ENCODE data around the gene LEKR1.

The LEKR1 gene

DNA sequence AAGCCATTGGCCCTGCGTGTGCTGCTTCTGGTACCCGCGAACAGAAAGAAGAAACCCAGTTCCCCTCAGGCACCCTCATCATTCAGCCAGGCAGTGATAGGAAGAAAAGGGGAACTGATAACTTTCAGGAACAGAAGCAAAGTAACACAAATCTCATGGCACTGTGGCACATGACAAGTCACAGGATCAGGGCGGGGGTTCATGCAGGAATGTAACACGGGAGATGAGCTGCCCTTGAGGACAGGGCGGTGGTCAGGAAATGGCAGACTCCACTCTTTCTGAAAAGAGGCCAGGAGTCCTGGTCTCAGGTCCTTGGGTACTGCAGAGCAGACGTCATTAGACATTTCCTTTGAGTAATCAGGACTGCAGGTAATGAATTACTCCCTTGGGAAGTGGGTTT, 238.2 kb downstream of the LEKR1 start:
- DNase-seq: peak; percentile 49

DNA sequence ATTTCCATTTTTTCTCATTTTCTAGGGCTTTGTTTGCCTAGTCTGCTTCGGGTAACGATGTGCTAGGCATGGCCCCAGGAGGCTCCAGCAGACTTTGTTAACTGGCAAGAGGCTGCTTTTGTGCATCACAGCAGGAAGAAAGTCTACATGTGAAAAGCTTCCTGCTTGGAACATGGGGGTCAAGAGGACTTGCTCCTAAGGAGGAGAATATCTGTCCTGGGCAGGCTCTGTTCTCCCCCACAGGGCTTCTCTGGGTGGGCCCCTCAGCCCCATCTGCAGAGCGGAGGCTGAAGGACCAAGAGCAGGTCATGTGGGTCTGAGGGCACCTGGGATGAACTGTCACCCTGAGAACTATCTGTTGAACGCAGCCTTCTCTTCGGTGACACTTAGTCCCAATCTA, 239.0 kb downstream of the LEKR1 start:
- no peak for DNase-seq

GRCh38 chr3:157066335-157067098, 240.4 kb downstream of the LEKR1 start:
- no peak for DNase-seq

DNA sequence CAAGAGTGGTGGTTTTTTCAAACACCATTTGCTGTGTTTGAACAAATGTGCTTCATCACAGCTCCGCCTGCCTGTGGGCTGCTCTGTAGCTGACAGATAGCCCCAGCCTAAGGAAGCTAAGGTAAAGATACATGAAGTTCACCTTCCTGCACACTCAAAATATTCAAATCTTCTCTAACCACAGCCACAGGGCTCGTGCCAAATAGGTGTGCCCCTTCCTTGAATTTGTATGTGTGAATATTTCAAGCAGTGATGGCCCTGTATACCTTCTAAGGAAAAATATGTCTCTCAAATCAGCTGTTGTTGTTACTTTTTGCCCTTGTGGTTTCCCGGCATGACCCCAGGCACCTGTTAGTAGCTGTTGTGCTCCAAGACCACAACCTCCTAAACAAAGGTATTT, 241.0 kb downstream of the LEKR1 start:
- DNase-seq: peak; percentile 46

GRCh38 chr3:157069406-157069805, 243.3 kb downstream of the LEKR1 start:
- no peak for DNase-seq

DNA sequence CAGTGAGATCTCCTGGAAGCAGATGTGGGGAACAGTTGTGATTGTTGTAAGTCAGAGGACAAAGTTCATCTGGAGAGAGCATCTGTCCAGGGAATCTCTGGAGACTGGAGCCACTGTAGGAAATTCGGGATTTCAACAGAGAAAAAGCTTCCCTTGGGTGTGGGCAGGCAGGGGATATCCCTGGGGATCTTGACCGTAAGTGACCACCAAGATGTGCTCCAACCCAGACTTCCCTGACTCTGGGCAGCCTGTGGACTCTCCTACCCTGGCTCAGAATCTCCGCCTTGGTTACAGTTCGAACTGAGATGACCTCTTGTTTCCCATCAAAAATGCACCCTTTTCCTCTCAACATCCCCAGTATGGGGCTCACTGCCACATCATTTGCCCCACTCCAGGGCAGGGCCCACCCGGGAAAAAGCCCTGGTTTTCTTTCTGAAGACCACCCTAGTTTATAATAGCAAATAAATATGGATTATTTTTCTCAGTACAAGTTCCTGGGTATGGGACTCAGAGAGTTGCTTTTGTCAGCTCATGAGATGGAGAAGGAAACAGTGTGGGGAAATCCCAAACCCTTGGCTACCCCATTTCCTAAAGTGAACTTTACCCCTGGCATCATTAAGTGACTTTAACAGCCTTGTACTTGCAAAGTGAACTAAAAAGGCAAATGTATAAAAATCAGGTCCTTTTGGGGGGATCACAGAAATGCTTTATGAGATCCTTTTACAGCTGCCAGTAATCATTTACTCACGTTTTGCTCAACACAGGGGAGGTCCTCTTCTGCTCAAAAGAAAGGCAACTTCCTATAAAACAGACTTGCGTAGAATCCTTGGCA, 243.9 kb downstream of the LEKR1 start:
- no peak for DNase-seq

DNA sequence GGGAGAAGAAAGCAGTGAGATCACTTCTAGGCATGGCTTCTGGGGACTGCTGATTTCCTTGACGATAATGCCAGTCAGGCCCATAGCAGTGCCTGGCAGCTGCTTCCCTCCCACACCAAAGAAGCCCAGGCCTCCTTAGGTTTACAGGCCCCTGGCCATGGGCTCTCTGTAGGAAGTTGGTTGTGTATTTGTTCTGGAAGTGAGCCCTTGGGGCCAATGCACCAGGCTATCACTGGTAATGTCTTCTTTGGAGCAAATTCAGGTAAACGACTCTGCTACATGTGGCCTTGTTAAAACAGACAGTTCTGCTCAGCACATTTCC, 244.5 kb downstream of the LEKR1 start:
- no peak for DNase-seq

DNA sequence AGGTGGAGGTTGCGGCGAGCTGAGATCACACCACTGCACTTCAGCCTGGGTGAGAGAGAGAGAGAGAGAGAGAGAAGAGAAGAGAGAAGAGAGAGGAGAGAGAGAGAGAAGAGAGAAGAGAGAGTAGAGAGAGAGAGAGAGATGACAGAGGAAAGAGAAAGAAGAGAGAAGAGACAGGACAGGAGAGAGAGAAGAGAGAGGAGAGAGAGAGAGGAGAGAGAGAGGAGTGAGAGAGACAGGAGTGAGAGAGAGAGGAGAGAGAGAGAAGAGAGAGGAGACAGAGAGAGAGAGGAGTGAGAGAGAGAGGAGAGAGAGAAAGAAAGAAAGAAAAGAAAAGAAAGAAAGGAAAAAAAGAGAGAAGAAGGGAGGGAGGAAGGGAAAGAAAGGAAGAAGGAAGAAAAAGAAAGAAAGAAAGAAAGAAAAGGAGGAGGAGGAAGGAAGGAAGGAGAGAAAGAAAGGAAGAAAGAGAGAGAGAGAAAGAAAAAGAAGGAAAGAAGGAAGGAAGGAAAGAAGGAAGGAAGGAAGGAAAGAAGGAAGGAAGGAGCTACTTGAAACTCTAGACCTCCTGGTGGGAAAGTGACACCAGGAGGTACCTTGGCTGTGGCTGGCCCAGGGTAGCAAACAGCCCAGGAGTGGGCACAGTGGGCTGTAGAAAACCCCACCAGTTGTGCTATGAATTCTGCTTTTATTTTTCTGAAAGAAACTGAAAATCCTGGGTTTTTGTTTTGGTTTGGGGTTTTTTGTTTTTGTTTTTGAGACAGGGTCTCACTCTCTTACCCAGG, 245.8 kb downstream of the LEKR1 start:
- no peak for DNase-seq

DNA sequence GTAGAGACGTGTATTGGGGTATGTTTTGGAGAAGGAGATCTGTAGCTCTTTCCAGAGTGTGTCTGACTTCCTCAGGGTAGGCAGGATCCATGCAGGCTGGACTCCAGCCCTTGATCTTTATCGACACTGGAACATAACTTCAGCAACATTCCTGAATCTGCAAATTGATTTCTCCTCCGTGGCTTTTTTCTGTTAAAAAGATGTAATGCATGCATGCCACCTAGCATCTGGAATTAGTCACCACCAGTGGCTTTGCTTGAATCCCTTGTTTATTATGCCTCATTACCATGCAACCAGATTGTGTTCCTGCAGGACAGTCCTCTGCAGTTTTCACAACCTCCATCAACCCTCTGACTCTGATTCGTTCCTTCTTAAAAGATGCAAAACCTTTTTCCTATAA, 247.7 kb downstream of the LEKR1 start:
- no peak for DNase-seq

GRCh38 chr3:157074490-157074889, 248.3 kb downstream of the LEKR1 start:
- DNase-seq: no peak

- no peak for DNase-seq
Measured at GRCh38 chr3:157074981-157075380, 248.8 kb downstream of the LEKR1 start.

DNA sequence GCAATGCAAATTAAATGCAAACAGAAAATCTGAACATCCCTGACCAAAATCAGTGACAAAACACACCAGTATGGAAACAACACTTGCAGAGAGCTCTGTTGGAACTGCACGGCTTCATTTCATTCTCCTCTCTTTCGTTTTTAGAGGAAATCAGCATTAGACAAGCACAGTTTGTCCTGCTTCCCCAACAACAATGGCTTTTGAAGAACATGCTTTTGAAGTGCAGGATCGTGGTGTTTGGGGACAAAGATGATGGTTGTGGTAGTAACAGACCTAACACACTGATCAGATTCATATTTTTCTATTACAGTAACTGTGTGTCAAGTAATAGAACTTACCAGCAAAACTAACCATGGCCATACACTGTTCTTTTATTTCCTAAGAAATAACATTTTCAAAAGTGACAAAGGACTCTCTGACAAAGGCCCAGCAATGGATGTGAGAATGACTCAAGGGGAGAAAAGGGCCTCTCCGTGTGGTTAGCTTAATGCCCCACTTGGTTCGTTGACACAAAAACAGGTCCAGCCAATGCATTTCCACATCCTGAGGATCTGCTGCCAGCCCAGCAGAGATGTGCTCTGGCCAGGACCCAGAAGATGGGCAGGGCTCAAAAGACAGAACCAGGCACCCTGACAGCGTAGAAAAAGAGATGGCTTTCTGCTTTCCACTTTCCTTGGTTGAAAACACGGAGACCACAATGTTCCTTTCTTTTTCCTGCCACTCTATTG, 249.7 kb downstream of the LEKR1 start:
- DNase-seq: no peak

DNA sequence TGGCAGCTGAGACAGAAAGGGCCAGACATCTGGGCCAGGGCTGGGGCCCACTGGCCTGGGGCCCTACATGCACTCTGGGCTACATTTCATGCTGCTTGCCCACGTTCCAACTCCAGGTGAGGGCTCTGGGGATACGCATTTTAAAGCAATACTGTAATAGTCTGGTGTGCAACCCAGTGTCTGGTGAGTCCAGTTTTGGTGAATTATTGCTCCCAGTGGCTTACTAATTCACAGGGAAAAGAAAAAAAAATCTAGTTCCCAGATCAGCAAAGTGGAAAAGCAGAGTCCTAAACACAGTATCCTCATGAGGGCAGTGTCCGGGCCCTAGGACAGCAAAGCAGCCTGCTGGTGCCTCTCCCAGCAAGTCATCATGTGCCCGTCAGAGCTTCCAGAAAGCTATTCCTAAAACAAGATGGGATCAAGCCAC, 251.4 kb downstream of the LEKR1 start:
- no peak for DNase-seq

- no peak for DNase-seq
Measured at GRCh38 chr3:157078131-157078810, 252.1 kb downstream of the LEKR1 start.

GRCh38 chr3:157078811-157079185, 252.6 kb downstream of the LEKR1 start:
- DNase-seq: no peak

DNA sequence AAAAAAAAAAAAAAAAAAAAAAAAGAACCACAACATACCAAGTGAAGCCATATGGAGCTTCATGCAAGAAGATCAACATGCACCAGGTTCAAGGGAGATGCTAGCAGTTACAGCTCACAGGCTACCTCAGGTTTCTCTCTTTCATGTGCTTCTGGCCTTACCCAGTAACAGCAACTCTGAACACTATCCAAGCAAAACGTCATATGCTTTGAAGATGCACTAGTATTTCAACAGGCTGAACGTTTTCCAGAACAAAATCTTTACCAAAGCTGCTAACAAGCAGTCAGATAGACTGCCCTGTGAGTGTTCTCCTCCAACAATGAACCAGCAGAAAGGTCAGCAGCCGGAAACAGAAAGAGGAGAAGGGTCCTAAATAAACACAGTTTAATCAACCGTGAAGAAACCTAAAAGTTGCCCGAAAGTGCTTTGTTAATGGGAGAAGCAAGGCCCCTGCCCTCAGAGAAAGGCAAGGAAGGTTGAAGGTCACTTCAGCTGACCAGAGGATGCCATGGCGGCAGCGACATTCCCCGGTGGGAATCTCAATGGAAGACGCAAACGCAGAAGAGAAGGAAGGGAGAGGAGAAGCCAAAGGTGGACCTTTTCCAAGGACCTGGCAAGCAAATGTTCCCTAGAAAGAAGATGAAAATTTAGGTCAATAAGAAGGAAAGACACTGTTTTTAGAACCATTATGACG, 253.7 kb downstream of the LEKR1 start:
- no peak for DNase-seq

DNA sequence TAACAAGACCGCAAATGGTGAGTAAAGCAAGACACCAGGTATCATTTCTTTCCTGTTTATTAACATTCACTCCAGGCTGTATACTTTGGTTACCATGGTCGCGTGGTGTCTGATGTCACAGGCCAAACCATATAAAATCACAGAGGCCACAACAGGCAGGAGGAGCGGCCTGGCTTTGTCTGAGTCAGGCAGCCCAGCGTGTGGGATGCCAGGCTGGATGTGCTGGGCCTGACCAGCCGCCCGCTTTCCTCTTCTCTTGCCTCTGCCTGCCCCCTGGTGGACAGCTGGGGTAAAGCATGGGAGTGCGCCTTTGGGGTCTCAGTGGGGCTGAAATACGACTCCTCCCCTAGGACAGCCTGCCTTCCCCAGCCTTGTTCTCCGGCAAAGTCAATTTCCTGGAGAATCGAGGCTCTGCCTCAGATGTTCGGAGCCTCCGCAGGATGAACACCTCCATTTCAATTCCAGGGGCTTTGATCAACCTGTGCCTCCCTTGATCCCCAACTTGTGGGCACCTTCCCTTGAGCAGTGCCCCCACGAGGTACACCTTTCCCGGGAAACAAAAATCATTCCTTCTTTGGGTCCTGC, 255.6 kb downstream of the LEKR1 start:
- DNase-seq: peak; percentile 89

GRCh38 chr3:157082305-157082982, 256.3 kb downstream of the LEKR1 start:
- no peak for DNase-seq

GRCh38 chr3:157083824-157084223, 257.7 kb downstream of the LEKR1 start:
- no peak for DNase-seq

GRCh38 chr3:157086060-157086750, 260.1 kb downstream of the LEKR1 start:
- DNase-seq: no peak

All from hematopoietic multipotent progenitor cell treated with erythropoietin and hydrocortisone succinate and interleukin-3 and kit ligand, for 4 days (in vitro differentiated cells).